EL (cell line): ENCODE results near the gene GIMAP4.
"Not testable (repeated sequence)": the region's sequence is repeated elsewhere in the genome, so short reads cannot be mapped to it uniquely, and the experiment has no call there.

Experiments
- DNase-seq: peaks from one replicate; pipeline ENCODE4 v3.0.0-alpha.2; 2016

The GIMAP4 gene

DNA sequence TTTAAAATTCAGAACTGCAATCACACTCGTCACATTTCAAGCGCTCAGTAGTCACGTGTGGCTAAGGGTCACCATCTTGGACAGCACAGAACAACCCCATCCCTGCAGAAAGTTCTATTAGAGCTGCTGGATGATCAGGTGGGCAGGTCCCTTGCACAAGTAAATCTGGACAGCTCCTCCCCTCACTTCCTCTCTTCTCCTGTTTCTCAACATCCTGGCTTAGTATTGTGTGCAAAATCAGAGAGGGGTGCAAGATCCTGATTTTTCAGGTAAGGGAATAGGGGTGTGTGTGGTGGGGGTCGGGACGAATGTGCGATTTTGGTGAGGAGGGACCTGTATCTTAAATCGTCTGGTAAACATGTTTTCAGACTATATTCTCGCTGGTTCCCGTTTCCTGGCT lies at the start of gene GIMAP4:
Gene GIMAP4 (plus strand): TSS at position 222 of the 400 bp plus-strand sequence. CDS start 2,512 bp downstream, outside the sequence.
- no peak for DNase-seq

DNA sequence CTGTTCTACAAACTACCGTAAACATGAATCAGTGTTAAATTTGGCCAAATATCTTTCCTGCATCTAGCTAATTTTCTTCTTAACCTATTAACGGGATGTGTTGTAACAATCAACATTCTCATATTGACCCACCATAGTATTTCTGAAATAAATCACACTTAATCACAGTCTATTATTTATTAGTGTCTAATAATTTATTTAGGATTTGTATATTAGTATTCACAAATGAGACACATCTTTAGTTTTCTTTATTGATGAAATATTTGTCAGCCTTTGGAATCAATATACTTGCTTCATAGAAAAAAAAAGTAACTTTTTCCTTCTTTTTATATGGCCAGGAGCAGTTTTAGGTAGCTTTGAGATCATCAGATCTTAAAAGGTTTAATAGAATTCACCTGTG lies 47.9 kb upstream of the GIMAP4 start:
- DNase-seq, result no peak

DNA sequence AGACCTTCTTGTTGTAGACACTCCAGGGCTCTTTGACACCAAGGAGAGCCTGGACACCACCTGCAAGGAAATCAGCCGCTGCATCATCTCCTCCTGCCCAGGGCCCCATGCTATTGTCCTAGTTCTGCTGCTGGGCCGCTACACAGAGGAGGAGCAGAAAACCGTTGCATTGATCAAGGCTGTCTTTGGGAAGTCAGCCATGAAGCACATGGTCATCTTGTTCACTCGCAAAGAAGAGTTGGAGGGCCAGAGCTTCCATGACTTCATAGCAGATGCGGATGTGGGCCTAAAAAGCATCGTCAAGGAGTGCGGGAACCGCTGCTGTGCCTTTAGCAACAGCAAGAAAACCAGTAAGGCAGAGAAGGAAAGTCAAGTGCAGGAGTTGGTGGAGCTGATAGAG lies 47.0 kb upstream of the GIMAP4 start:
- no peak for DNase-seq

DNA sequence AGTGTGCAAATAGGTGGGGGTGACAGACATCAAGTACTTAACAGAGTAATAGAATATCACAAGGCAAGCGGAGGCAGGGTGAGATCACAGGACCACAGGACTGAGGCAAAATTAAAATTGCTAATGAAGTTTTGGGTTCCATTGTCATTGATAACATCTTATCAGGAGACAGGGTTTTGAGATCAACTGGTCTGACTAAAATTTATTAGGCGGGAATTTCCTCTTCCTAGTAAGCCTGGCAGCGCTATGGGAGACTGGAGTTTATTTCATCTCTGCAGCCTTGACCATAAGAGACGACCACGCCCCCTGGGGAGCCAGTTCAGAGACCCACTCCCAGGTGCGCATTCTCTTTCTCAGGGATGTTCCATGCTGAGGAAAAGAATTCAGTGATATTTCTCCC lies 44.3 kb upstream of the GIMAP4 start:
- not testable (repeated sequence) for DNase-seq

DNA sequence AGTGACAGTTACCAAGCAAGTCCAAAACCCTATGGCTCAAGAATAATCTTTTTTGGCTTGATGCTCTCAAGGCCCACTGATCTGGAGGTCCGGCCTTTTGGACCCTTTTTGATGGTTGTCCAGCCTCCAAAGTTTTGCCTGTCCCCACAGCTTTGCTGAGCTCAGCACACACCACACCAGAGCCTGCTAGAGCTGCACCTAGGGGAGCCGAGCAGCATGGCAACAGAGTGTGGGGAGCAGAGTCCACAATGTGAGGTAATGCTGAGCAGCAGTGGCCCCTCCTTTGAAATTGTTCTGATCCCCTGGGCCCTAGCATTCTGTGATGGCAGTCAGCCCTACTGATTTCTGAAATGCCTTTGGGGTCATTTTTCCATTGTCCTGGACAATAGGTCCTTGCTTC lies 43.2 kb upstream of the GIMAP4 start:
- DNase-seq, result no peak

DNA sequence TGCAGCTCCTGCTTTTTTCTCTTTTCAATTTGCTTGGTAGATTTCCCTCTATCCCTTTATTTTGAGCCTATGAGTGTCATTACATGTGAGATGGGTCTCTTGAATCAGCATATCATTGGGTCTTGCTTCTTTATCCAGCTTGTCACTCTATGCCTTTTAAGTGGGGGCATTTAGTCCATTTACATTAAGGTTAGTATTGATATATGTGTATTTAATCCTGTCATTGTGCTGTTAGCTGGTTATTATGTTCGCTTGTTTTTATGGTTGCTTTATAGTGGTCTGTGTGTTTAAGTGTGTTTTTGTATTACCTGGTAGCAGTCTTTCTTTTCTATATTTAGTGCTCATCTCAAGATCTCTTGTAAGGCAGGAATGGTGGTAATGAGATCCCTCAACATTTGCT lies 35.5 kb upstream of the GIMAP4 start:
- no peak for DNase-seq

DNA sequence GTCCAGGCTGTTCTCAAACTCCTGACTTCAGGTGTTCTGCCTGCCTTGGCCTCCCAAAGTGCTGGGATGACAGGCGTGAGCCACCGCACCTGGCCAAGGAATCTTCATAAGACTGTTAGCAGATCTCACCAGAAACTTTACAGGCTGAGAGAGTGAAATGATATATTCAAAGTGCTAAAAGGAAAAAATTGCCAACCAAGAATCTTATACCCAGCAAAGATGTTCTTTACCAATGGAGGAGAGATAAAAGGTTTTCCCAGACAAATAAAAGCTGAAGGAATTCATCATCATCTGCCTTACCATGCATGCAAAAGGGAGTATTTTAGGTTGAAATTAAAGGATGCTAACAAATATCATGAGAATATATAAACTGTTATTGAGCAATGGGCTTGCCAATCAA lies 28.9 kb upstream of the GIMAP4 start:
- no peak for DNase-seq

DNA sequence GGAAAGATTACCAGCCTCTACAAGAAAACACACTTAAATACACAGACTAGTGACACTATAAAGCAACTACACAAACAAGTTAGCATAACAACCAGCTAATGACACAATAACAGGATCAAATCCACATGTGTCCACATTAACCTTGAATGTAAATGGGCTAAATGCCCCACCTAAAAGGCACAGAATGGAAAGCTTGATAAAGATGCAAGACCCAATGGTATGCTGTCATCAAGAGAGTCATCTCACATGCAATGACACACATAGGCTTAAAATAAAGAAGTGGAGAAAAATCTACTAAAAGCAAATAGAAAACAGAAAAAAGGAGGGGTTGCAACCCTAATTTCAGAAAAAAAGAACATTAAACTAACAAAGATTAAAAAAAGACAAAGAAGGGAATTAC lies 14.0 kb upstream of the GIMAP4 start:
- DNase-seq, result no peak

DNA sequence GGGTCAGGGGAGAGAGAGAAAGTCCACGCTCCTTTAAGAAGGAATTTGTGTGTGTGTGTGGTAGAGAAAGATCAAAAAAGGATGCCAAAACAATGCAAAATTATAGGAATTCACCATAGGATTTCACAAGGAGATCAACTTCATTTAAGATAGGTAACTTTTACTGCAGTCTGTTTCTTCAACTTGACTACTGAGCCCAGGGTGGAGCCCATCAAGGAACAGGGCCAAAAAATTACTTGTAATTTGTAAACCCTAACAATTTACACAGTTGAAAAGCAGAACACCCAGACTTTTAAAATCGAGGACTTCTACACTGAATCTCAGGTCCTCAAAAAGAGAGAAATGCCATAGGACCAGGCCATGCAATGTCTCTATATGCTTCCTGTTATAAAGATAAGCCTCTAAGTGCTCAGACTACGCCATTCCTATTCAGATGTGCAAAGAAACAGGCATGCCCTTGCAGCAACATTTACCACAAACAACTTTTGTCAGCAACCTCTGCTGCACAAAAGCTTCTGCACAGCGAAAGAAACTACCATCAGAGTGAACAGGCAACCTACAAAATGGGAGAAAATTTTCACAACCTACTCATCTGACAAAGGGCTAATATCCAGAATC lies 10.6 kb upstream of the GIMAP4 start:
- no peak for DNase-seq

DNA sequence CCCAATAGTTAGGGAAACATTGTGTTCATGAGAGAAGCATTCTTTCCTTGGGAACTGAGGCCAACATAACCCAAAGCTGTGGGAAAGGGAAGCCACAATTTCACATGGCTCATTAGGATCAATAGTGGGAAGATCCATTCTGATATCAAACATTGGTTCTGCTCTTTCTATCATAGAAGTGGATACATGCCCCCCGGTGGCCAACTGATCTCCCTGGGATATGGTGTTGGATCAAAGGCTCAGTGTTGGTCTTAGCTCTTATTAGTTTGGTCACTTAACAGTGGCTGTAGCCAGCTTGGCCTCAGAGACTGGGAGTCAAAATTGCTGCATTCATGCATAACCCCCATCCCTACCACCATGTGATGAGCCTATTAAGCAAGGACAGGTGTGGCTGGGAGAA lies 6.7 kb upstream of the GIMAP4 start:
- no peak for DNase-seq

DNA sequence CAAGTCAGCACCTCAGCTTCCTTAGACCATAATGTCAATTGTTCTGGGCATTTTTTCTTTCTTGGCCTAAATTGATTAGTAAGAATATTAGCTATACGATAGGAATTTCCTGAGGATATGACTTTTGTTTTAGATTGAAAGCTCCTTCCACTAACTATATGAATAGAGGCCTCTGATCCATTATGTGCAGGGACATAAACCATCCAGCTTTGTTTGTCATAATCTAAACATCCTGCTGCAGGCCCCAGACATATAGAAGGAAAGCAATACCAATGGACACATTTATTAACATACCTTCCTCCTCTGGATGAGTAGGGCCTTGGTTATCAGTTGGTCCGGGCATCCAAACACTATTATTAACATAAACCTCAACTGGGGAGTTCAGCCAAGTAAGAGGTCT lies 4.3 kb upstream of the GIMAP4 start:
- DNase-seq, result no peak

DNA sequence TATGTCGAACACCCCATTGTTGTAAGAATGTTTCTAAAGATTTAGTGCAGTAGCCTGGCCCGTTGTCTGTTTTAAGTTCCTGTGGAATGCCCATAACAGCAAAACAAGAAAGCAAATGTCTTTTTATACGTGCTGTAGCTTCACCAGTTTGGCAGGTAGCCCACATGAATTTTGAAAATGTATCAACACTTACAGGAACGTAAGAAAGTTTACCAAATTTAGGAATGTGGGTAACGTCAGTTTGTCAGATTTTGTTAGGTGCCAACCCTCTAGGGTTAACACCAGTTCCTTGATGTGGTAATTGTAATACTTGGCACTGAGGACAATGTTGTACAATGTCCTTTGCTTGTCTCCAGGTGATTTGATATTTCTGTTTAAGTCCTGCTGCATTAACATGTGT lies 3.2 kb upstream of the GIMAP4 start:
- DNase-seq, result no peak

DNA sequence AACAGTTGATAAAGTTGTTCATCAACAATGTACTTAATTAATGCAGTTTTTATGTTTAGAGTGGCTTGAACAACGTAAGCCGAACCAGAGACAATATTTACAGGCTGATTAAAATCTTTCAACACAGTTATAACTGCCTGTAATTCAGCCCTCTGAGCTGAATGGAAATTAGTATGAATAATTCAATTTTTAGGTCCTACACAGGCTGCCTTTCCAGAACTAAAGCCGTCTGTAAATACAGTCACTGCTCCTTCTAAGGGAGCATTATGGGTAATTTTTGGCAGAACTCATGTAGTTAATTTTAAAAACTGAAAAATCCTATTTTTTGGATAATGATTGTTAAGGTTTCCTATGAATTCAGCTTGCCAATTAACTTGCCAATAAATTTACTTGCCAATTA lies 2.6 kb upstream of the GIMAP4 start:
- no peak for DNase-seq

DNA sequence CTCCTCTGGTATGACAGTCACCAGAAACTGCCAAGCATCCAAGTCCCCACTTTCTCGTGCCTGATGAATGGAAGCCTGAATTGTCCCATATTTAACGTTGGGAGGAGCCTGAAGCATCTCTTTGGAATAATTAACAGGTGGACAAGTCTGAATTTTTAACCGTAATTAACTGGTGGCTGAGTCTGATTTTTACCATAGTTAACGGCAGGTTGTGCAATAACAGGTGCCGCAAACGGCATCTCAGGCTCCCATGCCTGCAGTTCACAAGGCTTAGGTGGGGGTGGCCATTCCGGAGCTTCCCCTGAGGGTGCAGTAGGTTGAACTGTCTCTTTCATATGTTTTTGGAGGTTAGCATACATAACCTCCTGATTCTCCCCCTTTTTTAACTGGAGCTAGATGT lies 2.0 kb upstream of the GIMAP4 start:
- DNase-seq, result no peak

DNA sequence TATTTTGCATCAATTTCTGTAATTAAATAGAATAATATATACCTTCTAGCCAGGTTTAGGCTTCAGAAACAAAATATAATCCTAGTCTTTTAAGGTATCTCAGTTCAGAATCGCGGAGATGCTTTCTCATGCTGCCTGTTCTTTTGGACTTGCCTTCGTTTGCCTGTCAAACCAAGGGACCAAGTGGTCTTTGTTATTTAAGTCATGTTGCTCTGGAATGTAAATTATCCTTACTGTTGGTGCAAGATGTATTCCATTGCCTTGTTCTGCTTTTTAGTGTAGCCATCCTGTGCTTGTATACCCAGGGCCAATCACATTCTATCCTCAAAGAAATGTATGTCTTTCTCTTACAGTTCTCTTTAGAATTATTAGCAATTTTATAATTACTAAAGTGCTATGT lies 1.1 kb upstream of the GIMAP4 start:
- DNase-seq, result no peak

DNA sequence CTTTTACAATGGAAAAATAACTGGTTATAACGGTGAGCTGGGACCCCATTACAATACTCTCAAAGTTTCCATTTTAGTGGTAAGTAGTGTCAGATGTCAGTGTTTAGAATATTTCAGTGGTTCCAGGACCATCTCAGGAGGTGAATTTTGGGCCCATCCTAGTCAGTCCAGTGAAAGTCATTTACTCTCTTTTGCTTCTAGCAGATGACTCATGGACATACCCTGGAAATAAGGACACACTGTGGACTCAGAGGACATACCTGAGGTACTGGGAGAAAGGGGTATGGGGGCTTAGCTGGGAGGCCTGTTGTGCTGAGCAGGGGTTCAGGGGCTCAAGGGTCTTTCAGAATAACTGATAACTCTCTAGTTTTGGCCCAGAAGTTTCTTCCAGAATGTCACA lies 618 bp upstream of the GIMAP4 start:
- DNase-seq, result no peak

DNA sequence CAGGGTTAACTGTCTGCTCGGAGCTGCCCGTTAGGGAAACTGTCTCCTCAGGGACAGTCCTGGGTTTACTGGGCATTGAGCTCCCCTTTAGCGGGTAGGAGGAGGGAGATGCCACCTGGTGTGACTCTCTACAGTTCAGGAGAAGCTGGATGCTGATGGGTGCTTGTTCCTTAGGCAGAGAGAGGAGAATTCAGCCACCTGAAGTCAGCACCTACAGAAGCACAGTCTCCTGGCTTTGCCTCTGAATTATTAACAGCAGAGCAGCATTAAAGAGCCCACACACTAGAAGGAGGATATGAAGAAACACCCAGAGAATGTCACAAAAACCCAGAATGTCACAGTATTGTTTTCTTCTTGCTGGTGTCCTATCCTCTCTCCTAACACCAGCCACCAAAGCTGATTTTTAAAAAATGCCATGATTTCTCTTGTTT lies 696 bp downstream of the GIMAP4 start:
- no peak for DNase-seq

DNA sequence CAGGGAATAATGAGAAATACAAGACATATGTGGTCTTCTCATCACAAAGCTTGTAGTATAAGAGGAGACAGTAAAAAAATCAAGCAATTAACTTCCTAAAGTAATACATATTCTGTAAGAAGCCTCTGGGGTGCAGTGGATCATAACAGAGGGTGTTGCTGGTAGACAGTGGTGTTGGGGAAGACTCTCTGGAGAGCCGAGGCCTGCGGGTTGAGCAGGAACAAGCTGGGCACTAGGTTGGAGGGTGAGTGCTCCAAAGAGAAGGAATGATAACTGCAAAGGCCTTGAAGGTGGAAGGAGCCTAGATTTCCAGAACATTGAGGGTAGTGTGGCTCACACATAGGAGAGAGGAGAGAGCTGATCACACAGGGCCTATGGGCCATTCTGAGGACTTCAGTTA lies 1.5 kb downstream of the GIMAP4 start:
- no peak for DNase-seq

DNA sequence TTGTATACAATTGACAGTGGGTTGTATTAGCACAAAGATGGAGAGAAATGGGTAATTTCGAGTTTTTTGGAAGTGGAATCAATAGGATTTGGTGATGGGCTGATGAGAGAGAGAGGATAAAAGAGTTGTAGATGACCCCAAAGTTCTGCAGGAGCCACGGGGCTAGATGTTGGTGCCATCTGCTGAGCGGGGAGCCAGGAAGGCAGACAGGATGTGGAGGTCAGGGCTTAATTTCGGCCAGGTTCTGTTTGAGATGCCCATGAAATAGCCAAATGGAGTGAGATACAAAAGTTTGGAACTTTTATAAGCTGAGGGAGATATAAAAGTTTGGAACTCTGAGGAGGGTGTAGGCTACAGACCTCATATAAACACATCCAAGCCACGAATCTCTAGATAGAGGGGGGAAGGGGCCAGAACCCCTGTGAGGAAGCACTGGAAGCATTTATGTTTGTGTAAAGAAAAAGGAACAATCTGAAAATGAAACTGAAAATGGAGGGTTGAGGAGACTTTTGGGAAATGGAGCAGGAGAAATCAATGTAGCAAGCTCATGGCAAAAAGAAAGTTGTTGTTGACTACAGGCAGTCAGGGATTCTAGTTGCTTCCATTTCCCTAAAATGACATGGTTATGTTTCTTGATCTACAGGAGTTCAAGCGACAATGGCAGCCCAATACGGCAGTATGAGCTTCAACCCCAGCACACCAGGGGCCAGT lies 2.2 kb downstream of the GIMAP4 start:
- peak; percentile 1 for DNase-seq

DNA sequence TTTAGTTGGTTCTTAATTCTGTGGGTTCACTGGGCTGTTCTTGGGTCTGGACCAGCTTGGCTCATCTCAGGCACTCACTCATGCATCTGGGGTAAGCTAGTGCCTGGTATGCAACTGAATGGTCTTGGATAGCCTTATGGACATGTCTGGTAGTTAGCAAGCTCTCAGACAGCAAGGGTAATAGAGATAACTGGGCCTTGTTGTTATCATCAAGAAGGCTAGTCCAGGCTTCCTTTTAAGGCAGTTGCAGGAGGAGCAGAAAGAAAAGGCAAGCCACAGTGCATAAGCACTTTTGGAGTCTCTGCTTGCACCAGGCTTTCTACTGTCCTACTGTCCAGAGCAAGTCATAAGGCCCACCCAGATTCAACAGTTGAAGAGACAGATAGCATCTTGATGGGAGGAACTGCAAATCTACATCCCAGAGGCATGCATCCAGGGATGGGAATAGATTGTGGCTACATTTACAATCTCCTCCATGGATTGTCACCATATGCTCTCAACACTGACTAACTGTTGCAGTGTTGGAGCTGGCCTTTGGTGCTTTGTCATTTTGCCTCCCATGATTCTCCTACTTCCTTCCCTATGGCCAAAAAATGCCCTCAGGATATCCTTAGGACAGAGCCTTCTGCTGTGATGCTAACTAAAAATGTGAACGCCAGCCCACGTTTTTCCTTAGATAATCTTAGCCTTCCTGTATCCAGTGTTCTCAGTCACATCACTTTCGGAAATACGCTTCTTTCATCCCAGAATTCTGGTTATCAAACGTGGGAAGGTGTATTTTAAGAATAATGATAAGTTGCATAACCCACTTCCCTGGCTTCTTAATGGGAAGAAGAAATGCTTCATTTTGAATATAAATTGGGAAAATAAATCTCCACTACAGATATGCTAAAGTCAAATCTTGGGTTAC lies 3.6 kb downstream of the GIMAP4 start:
- DNase-seq, result no peak

DNA sequence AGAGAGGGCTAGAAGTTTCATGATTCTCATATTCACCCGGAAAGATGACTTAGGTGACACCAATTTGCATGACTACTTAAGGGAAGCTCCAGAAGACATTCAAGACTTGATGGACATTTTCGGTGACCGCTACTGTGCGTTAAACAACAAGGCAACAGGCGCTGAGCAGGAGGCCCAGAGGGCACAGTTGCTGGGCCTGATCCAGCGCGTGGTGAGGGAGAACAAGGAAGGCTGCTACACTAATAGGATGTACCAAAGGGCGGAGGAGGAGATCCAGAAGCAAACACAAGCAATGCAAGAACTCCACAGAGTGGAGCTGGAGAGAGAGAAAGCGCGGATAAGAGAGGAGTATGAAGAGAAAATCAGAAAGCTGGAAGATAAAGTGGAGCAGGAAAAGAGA lies 5.3 kb downstream of the GIMAP4 start:
- DNase-seq, result no peak

DNA sequence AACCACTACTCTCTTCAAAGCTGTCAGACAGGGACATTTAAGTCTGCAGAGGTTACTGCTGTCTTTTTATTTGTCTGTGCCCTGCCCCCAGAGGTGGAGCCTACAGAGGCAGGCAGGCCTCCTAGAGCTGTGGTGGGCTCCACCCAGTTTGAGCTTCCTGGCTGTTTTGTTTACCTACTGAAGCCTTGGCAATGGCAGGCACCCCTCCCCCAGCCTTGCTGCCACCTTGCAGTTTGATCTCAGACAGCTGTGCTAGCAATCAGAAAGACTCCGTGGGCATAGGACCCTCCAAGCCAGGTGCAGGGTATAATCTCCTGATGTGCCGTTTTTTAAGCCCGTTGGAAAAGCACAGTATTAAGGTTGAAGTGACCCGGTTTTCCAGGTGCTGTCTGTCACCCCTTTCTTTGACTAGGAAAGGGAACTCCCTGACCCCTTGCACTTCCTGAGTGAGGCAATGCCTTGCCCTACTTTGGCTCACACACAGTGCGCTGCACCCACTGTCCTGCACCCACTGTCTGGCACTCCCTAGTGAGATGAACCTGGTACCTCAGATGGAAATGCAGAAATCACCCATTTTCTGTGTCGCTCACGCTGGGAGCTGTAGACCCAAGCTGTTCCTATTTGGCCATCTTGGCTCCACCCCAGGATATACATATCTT lies 12.9 kb downstream of the GIMAP4 start:
- not testable (repeated sequence) for DNase-seq

DNA sequence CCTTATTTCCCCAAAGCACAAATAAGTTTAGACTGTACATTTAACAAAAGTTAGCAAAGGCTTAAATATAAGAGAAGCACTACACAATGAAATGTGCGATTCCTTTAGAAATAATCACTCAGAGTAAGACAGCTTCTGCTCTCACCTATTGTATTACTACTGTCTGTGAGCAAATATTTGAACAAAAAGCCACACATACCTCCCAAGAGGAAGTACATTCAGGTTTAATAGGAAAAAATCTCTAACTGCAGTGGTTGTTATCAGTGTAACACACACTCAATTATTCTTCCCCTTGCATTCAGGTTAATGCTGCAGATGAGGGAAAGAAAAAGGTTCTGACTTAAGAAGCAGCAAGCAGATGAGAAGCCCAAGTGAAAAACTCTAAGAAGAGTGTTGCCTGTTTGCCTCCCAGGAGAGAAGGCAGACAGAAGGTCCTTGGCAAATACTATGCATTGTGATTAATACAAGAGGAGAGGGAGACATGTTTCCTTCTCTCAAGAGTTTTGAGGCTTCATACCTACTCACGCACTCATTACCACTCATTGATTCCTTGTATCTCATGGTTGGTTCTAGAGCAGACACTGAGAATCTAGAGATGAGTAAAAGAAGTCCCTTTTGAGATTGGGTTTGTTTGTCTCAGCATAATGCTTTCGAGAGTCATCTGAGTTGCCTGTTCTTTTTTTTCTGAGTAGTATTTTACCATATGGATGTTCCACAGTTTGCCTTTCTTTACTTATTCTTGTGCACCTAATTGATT lies 13.6 kb downstream of the GIMAP4 start:
- DNase-seq, result no peak
